Thyroid gland (tissue), 4 donors: ENCODE data around the gene C8G.
A peak's percentile ranks its signal among the peaks of the same experiment; 100 is the strongest.

Experiments
- POLR2A ChIP-seq, 2 donors: fragments of 450-650 bp; IDR thresholded peaks; one replicate each; pipeline ENCODE4 v1.6.1; 2017; ENCODE audit warnings: antibody characterized with exemption in 2 of 2, mild to moderate bottlenecking in 2 of 2, moderate library complexity in 1 of 2
- TF ChIP-seq, protein P1 (sequence below), 6 experiments: fragments of 200-600 bp in 3 of 6; fragments of 450-650 bp in 3 of 6; sonication (generic) in 3 of 6; IDR thresholded peaks; one replicate each; pipeline ENCODE4 v1.5.1; 2016 to 2019; ENCODE audit warnings: antibody characterized with exemption in 6 of 6, mild to moderate bottlenecking in 2 of 6, inconsistent platforms in 1 of 6, moderate library complexity in 1 of 6

DNA sequence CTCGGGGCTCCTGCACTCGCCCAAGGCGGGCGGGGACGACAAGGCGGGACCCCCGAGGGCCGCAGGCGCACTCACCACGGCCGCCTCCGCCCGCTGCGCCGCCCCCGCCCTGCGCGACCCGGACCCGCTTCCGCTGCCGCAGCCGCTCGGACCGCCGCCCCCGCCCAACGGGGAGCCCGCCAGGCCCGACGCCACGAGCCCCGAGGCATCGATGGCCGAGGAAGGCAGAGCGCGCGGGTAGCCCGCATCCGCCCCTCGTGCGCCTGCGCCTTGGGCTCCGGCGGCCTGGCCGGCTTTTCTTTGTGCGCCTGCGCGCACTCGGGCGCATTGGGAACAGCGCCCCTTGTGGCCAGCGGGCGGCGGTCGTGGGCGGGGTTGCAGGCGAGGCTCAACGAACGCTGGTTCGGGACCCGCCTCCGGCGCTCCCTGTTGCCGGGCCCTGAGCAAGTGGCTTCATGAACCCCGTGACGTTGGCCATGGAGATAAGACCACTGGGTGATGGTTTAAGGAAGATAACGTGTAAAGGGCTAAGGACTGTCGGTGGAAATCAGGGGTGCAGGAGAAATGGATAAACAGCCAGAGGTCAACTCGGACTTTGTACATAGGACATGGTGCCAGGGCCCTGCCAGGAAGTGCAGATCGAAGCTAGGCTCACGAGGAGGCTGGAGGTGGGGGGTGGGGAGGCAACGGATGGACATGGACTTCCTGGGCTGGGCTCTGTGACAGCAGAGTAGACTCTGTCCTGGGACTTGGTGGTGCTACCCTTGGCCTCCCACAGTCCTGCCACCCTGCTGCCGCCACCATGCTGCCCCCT lies at the start of gene C8G, which contains the start of gene FBXW5:
- TF ChIP-seq POLR2A (IDR thresholded peaks at IDR 0.05) = peak; percentile 40 to 79
- TF ChIP-seq, protein P1, sequence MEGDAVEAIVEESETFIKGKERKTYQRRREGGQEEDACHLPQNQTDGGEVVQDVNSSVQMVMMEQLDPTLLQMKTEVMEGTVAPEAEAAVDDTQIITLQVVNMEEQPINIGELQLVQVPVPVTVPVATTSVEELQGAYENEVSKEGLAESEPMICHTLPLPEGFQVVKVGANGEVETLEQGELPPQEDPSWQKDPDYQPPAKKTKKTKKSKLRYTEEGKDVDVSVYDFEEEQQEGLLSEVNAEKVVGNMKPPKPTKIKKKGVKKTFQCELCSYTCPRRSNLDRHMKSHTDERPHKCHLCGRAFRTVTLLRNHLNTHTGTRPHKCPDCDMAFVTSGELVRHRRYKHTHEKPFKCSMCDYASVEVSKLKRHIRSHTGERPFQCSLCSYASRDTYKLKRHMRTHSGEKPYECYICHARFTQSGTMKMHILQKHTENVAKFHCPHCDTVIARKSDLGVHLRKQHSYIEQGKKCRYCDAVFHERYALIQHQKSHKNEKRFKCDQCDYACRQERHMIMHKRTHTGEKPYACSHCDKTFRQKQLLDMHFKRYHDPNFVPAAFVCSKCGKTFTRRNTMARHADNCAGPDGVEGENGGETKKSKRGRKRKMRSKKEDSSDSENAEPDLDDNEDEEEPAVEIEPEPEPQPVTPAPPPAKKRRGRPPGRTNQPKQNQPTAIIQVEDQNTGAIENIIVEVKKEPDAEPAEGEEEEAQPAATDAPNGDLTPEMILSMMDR (IDR thresholded peaks at IDR 0.05) = peak; percentile 80 to 99 (median 99)
